Endothelial cell of umbilical vein (primary cell): ENCODE data around the gene AOX1. TPM values are rescaled to one million over a fixed set of nuclear protein-coding genes. Genes with fewer than 3 reads are reported as not detected.

ENCODE experiments used
- BruUV-seq: library from RNA; stranded (reverse); fragments of 400-500 nt; replicated peaks from 2 replicates; lab custom pipeline; 2021; lab: Mats Ljungman, UMichigan
- CTCF ChIA-PET: fragments of 300-600, 350-600 bp; sonication (Branson Sonifier 250); formaldehyde crosslinking; loops from one replicate; lab custom pipeline; 2021; ENCODE audit warnings: antibody characterized with exemption, inconsistent platforms; lab: Charles Lee
- POLR2A ChIA-PET: fragments of 300-600, 350-600 bp; sonication (Branson Sonifier 250); formaldehyde crosslinking; loops from one replicate; lab custom pipeline; 2021; ENCODE audit warnings: antibody characterized with exemption, inconsistent platforms; lab: Charles Lee
- DNase-seq: peaks from one replicate; pipeline ENCODE4 v3.0.0-alpha.2; 2011; ENCODE audit warnings: low read depth, low spot score
- FAIRE-seq: peaks from 2 replicates; lab custom pipeline; 2011; peaks lifted over from hg19 to GRCh38; lab: Jason Lieb, UNC
- H2AFZ ChIP-seq: 2 replicates; pipeline ENCODE4 v1.6.0; 2012; ENCODE audit warnings: low read depth, low read length, control low read depth, inconsistent platforms
- H3K27ac ChIP-seq: 2 replicates; pipeline ENCODE4 v1.5.1; 2011; ENCODE audit warnings: low read depth, mild to moderate bottlenecking, control low read depth, low read length, moderate library complexity; ENCODE audit not compliant: insufficient read depth
- H3K27me3 ChIP-seq, 2 experiments: 2 replicates each; pipeline versions ENCODE4 v1.6.0 to v1.6.1; 2011; ENCODE audit warnings: low read length in 2 of 2, mixed read lengths in 1 of 2; ENCODE audit not compliant: control insufficient read depth in 2 of 2, insufficient read depth in 2 of 2
- H3K36me3 ChIP-seq, 2 experiments: 2 replicates in 1 of 2; 3 replicates in 1 of 2; pipeline ENCODE4 v1.5.1; 2011; ENCODE audit warnings: low read length in 2 of 2, mild to moderate bottlenecking in 1 of 2, moderate library complexity in 1 of 2; ENCODE audit not compliant: control insufficient read depth in 2 of 2, insufficient read depth in 2 of 2; ENCODE audit errors: extremely low read depth in 1 of 2
- H3K4me1 ChIP-seq: 3 replicates; pipeline ENCODE4 v1.5.1; 2011; ENCODE audit warnings: mild to moderate bottlenecking, low read length; ENCODE audit not compliant: control insufficient read depth, insufficient read depth; ENCODE audit errors: extremely low read depth
- H3K4me2 ChIP-seq: 2 replicates; pipeline ENCODE4 v1.6.1; 2011; ENCODE audit warnings: low read length, control low read depth, mixed read lengths; ENCODE audit not compliant: insufficient read depth
- H3K4me3 ChIP-seq, 3 experiments: fragments of 200-600 bp in 1 of 3; sonication (generic), shearing (Covaris generic) in 1 of 3; replicated peaks in 1 of 3; 2 replicates each; pipeline ENCODE4 v1.5.1; 2011 to 2016; ENCODE audit warnings: control low read depth in 3 of 3, low read length in 3 of 3, mild to moderate bottlenecking in 2 of 3, inconsistent platforms in 1 of 3, low read depth in 1 of 3, moderate library complexity in 1 of 3; ENCODE audit not compliant: insufficient read depth in 1 of 3
- H3K79me2 ChIP-seq: 2 replicates; pipeline ENCODE4 v1.6.0; 2012; ENCODE audit warnings: low read length, inconsistent platforms; ENCODE audit not compliant: control insufficient read depth, insufficient read depth
- H3K9ac ChIP-seq: replicated peaks from 2 replicates; pipeline ENCODE3; 2011; ENCODE audit warnings: low read length, control low read depth; ENCODE audit not compliant: insufficient read depth; ENCODE audit errors: extremely low read depth
- H3K9me1 ChIP-seq: replicated peaks from 3 replicates; pipeline ENCODE4 v1.6.0; 2011; ENCODE audit warnings: mild to moderate bottlenecking, low read length; ENCODE audit not compliant: control insufficient read depth, insufficient read depth; ENCODE audit errors: extremely low read depth
- H3K9me3 ChIP-seq: replicated peaks from 2 replicates; pipeline ENCODE4 v1.5.1; 2012; ENCODE audit warnings: low read length, inconsistent platforms; ENCODE audit not compliant: control insufficient read depth, insufficient read depth
- H4K20me1 ChIP-seq: replicated peaks from 2 replicates; pipeline ENCODE3; 2011; ENCODE audit warnings: mild to moderate bottlenecking, low read length; ENCODE audit not compliant: control insufficient read depth, insufficient read depth; ENCODE audit errors: extremely low read depth
- EZH2 ChIP-seq: IDR thresholded peaks from 2 replicates; pipeline ENCODE4 v1.6.1; 2012; ENCODE audit warnings: borderline replicate concordance, low read depth, mild to moderate bottlenecking, moderate library complexity, low read length, inconsistent platforms; ENCODE audit not compliant: severe bottlenecking
- FOS ChIP-seq: IDR thresholded peaks from 2 replicates; pipeline ENCODE4 v1.6.1; 2011; ENCODE audit warnings: mild to moderate bottlenecking, low read length, moderate library complexity, borderline replicate concordance; ENCODE audit not compliant: insufficient read depth
- GATA2 ChIP-seq: IDR thresholded peaks from 2 replicates; pipeline ENCODE4 v1.7.0; 2011; ENCODE audit warnings: low read depth, mild to moderate bottlenecking, moderate library complexity, mixed read lengths, low read length; ENCODE audit not compliant: insufficient read length, insufficient read depth
- JUN ChIP-seq: IDR thresholded peaks from 2 replicates; pipeline ENCODE4 v1.6.1; 2011; ENCODE audit warnings: borderline replicate concordance, low read depth; ENCODE audit not compliant: insufficient read length, insufficient read depth
- MYC ChIP-seq: IDR thresholded peaks from one replicate; pipeline ENCODE4 v1.6.1; 2011; ENCODE audit warnings: mild to moderate bottlenecking, low read depth, low read length
- POLR2A ChIP-seq: IDR thresholded peaks from 2 replicates; pipeline ENCODE4 v1.6.1; 2012; ENCODE audit warnings: low read depth, mild to moderate bottlenecking, control low read depth, low read length
- POLR2AphosphoS5 ChIP-seq: IDR thresholded peaks from 2 replicates; pipeline ENCODE4 v1.6.1; 2012; ENCODE audit warnings: low read depth, mild to moderate bottlenecking, control low read depth, low read length, moderate library complexity; ENCODE audit not compliant: insufficient read depth
- dilution Hi-C: fragments of 300-500 bp; cut with MboI; formaldehyde crosslinking; loops from one replicate; pipeline ENCODE4 v1.15.0; 2019; ENCODE audit warnings: low sequenced_read_pairs; ENCODE audit not compliant: extremely low pct_ligation_motif_present
- intact Hi-C: fragments of 100-400 bp; cut with micrococcal nuclease; formaldehyde crosslinking; loops from one replicate; pipeline ENCODE4 v1.10.0; 2022
- polyA plus RNA-seq, 4 experiments: library from polyadenylated mRNA; depleted of rRNA in 3 of 4; stranded (reverse) in 3 of 4; unstranded in 1 of 4; fragments of >200 nt; gene quantifications; 2 replicates each; pipeline versions ENCODE4 v1.2.1 to v1.2.3, GENCODE V29; 2011 to 2012; ENCODE audit warnings: missing spikeins in 1 of 4
- total RNA-seq: library from RNA; stranded (reverse); gene quantifications from 2 replicates; pipeline ENCODE4 v1.2.3, GENCODE V29; 2021
- TF ChIP-seq, protein P1 (sequence below): IDR thresholded peaks from 2 replicates; pipeline ENCODE4 v1.6.1; 2011; ENCODE audit not compliant: insufficient read depth, insufficient read length
- TF ChIP-seq, protein P2 (sequence below), 2 donors: IDR thresholded peaks; 1 replicate in 1 of 2; 2 replicates in 1 of 2; pipeline ENCODE4 v1.5.1; 2011; ENCODE audit warnings: low read length in 2 of 2, mild to moderate bottlenecking in 2 of 2, moderate library complexity in 2 of 2, control low read depth in 1 of 2, inconsistent platforms in 1 of 2, low read depth in 1 of 2; ENCODE audit not compliant: insufficient read depth in 1 of 2; ENCODE audit errors: extremely low read depth in 1 of 2

The AOX1 gene
- total and polyA plus RNA-seq, 2 donors (not counting 3 experiments of a cell fraction or from before 2014, with no cell fraction given), result 0.03 to 0.46 TPM

DNA sequence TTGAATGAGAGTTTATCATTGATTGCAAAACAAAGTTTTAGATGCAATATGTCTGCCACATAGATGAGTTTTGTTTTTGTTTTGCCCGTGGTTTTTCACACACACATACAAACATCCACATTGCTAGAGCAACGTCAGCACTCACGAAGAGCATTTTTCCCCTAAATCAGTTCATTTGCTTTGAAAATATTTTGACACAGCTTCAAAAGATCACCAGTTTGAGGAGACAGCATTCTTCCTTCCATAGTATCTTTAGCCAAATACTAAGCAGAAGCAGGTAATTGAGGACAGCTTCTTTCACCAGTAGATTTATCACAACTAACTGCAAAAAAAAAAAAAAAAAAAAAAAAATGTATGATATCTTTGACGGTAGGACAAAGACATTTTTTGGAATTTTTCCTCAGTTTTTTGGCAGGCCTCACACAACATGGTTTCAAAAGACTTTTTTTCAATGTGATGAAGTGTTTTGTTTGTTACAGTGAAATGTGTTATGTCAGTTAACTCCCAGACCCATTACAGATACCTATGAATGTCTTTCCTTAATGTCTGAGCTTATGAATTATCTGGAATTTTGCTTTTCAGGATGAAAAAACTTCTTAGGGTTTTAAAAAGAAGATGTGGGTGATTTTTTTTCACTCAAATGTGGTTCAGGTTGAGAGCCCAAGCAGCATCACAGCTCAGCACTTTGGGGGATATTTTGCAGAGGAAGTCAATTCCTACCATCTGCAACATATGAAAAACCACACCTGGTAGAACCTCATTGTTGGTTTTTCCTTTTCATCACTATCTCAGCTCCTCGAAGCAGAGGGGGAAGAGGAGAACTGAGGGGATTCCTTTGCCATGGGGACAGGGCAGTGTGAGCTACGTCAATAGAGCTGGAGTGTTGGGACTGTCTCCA is 31.6 kb downstream of the AOX1 start:
- CTCF ChIA-PET, result interaction anchor here (0.6 to 2.9 kb wide), 6 partner anchors 13 to 108 kb away, joined by 3 to 7 read pairs (median 4); partner anchors contain the start of genes AOX1 and KCTD18
- POLR2A ChIA-PET, result no interaction called here

DNA sequence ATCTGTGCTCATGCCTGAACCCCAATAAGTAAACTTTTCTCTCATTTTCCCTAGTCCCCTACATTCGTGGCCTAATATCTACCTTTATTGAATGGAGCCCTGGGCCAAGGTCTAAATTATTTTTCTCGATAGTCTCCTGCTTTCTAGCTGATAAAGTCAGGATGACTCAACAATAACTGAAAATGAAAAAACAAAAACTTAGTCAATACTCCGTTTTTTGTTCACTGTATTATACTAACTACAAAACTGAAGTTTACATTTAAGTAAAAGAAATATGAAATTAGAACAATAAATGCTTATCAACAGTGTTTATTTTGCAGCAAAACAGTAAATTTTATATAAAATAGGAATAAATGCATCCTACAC is 32.2 kb downstream of the AOX1 start:
- Histone ChIP-seq H3K79me2 (no peaks in the 10 kb centered on the region), H3K9me1 (no peaks in the 10 kb centered on the region), H3K36me3 (no peaks in the 10 kb centered on the region), H3K4me2 (no peak overlapping the region), H3K27me3 (no peaks in the 10 kb centered on the region), H4K20me1 (no peaks in the 10 kb centered on the region), H3K9ac (no peak overlapping the region), H3K9me3 (no peaks in the 10 kb centered on the region), H3K27ac (no peak overlapping the region), H3K4me3 (no peak overlapping the region), H2AFZ (no peak overlapping the region), H3K4me1 (no peaks in the 10 kb centered on the region)
- DNase-seq, result no peak
- ChIA-PET POLR2A (no interaction called here), CTCF (interaction anchor here (1.3 to 1.9 kb wide), 2 partner anchors 16 to 32 kb away, joined by 5 to 7 read pairs; partner anchors contain the start of gene AOX1)
- TF ChIP-seq FOS (no peak), GATA2 (no peak), EZH2 (no peak), POLR2AphosphoS5 (no peak), POLR2A (no peak), MYC (no peak), JUN (no peak)
- TF ChIP-seq, protein P1, sequence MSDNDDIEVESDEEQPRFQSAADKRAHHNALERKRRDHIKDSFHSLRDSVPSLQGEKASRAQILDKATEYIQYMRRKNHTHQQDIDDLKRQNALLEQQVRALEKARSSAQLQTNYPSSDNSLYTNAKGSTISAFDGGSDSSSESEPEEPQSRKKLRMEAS, result no peak
- TF ChIP-seq, protein P2, sequence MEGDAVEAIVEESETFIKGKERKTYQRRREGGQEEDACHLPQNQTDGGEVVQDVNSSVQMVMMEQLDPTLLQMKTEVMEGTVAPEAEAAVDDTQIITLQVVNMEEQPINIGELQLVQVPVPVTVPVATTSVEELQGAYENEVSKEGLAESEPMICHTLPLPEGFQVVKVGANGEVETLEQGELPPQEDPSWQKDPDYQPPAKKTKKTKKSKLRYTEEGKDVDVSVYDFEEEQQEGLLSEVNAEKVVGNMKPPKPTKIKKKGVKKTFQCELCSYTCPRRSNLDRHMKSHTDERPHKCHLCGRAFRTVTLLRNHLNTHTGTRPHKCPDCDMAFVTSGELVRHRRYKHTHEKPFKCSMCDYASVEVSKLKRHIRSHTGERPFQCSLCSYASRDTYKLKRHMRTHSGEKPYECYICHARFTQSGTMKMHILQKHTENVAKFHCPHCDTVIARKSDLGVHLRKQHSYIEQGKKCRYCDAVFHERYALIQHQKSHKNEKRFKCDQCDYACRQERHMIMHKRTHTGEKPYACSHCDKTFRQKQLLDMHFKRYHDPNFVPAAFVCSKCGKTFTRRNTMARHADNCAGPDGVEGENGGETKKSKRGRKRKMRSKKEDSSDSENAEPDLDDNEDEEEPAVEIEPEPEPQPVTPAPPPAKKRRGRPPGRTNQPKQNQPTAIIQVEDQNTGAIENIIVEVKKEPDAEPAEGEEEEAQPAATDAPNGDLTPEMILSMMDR (IDR thresholded peaks at IDR 0.05; ENCODE audit: extremely low read depth in 1 of 2, insufficient read depth in 1 of 2, low read depth in 1 of 2, low read length in 2 of 2), result no peak
- intact Hi-C loops, result no loop called here
- BruUV-seq, result no TSS peak
- dilution Hi-C loops, result no loop called here
- no peak for FAIRE-seq

More for the DNA sequence above, 31.6 kb downstream of the AOX1 start:
- H3K36me3 ChIP-seq, result no peaks in the 10 kb centered on the region
- H3K27ac ChIP-seq, result no peak overlapping the region
- H4K20me1 ChIP-seq, result no peaks in the 10 kb centered on the region
- H3K4me1 ChIP-seq, result no peaks in the 10 kb centered on the region
- dilution Hi-C loops, result no loop called here
- intact Hi-C loops, result no loop called here
- H3K4me3 ChIP-seq, result no peak overlapping the region
- no peaks in the 10 kb centered on the region for H3K9me1 ChIP-seq
- DNase-seq (no peak), FAIRE-seq (no peak)
- BruUV-seq, result no TSS peak
- H3K79me2 ChIP-seq, result no peaks in the 10 kb centered on the region
- no peaks in the 10 kb centered on the region for H3K9me3 ChIP-seq
- no peak overlapping the region for H3K4me2 ChIP-seq
- no peak overlapping the region for H2AFZ ChIP-seq
- TF ChIP-seq POLR2AphosphoS5 (no peak), POLR2A (no peak), EZH2 (no peak)
- H3K9ac ChIP-seq, result no peak overlapping the region
- no peaks in the 10 kb centered on the region for H3K27me3 ChIP-seq
